BLaER1 treated with 17β-estradiol and CSF1 and Interleukin-3, amounts not matched to agents 10 nM and 100 nM (cell line): ENCODE results near the gene PLA2G2D.
A peak's percentile ranks its signal among the peaks of the same experiment; 100 is the strongest.

ENCODE experiments used
- H3K27ac ChIP-seq, 11 experiments: shearing (Covaris generic); formaldehyde crosslinking; 2 replicates each; pipeline ENCODE4 v1.8.1; 2022
- H3K27me3 ChIP-seq, 11 experiments: shearing (Covaris generic); formaldehyde crosslinking; 2 replicates each; pipeline ENCODE4 v1.8.1; 2022
- H3K36me3 ChIP-seq, 11 experiments: shearing (Covaris generic); formaldehyde crosslinking; 2 replicates each; pipeline ENCODE4 v1.8.1; 2022
- H3K4me1 ChIP-seq, 10 experiments: shearing (Covaris generic); formaldehyde crosslinking; 2 replicates each; pipeline ENCODE4 v1.8.1; 2022
- H3K4me2 ChIP-seq, 11 experiments: shearing (Covaris generic); formaldehyde crosslinking; 2 replicates each; pipeline ENCODE4 v1.8.1; 2022
- H3K4me3 ChIP-seq, 10 experiments: shearing (Covaris generic); formaldehyde crosslinking; 2 replicates each; pipeline ENCODE4 v1.8.1; 2022
- H3K9ac ChIP-seq, 11 experiments: shearing (Covaris generic); formaldehyde crosslinking; 2 replicates each; pipeline ENCODE4 v1.8.1; 2022
- H3K9me3 ChIP-seq, 11 experiments: shearing (Covaris generic); formaldehyde crosslinking; replicated peaks in 1 of 11; 2 replicates each; pipeline ENCODE4 v1.8.1; 2022
- H4K20me1 ChIP-seq, 11 experiments: shearing (Covaris generic); formaldehyde crosslinking; 2 replicates each; pipeline ENCODE4 v1.8.1; 2022
- Cebpa-rat ChIP-seq, 11 experiments: shearing (Covaris generic); IDR thresholded peaks; 2 replicates each; pipeline ENCODE4 v1.8.1; 2022

The PLA2G2D gene

DNA sequence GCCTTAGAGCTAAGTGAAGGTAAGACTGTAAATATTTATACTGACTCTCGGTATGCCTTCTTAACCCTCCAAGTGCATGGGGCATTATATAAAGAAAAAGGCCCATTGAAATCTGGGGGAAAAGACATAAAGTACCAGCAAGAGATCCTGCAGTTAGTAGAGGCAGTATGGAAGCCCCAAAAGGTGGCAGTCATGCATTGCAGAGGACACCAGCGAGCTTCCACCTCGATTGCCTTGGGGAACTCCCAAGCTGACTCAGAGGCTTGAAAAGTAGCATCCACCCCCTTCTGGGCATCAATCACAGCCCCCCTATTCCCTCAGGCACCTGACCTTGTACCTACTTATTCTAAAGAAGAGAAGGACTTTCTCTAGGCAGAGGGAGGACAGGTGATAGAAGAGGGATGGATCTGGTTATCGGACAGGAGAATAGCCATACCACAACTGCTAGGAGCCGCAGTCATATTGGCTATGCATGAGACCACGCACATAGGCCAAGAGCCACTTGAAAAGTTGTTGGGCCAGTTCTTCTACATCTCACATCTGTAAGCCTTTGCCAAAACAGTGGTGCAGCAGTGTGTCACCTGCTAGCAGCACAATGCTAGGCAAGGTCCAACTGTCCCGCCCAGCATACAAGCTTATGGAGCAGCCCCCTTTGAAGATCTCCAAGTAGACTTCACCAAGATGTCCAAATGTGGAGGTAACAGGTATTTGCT lies 39.2 kb upstream of the PLA2G2D start:
- Histone ChIP-seq H3K4me3 (peak overlapping the region in 1 of 10 experiments; percentile 21; a peak in 1 of 20 replicates), H3K27ac (no peak overlapping the region), H3K27me3 (no peaks in the 10 kb centered on the region), H4K20me1 (no peaks in the 10 kb centered on the region), H3K9ac (no peak overlapping the region), H3K4me1 (peaks cover 17 to 34% (median 28%) of the 10 kb centered on the region in 10 experiments), H3K4me2 (no peak overlapping the region), H3K36me3 (peaks cover 0 to 66% (median 14%) of the 10 kb centered on the region in 11 experiments; a peak in 9 of 22 replicates), H3K9me3 (peaks cover 79 to 94% (median 85%) of the 10 kb centered on the region in 11 experiments)
- TF ChIP-seq Cebpa-rat (IDR thresholded peaks at IDR 0.05): no peak

GRCh38 chr1:20154301-20154831 lies 35.0 kb upstream of the PLA2G2D start:
- H4K20me1 ChIP-seq: no peaks in the 10 kb centered on the region
- no peak for TF ChIP-seq Cebpa-rat (IDR thresholded peaks at IDR 0.05)
- H3K27me3 ChIP-seq: no peaks in the 10 kb centered on the region
- H3K27ac ChIP-seq: peak overlapping the region; percentile 66 to 99 (median 84)
- peak overlapping the region in 10 of 11 experiments; percentile 3 to 90 (median 79); a peak in 15 of 22 replicates for H3K9ac ChIP-seq
- H3K4me2 ChIP-seq: peak overlapping the region; percentile 86 to 98 (median 96)
- peaks cover 38 to 52% (median 45%) of the 10 kb centered on the region in 11 experiments for H3K9me3 ChIP-seq
- no peak overlapping the region; a peak in 1 of 20 replicates for H3K4me3 ChIP-seq
- peaks cover 0 to 26% (median 7%) of the 10 kb centered on the region in 11 experiments; a peak in 8 of 22 replicates for H3K36me3 ChIP-seq
- peaks cover 30 to 58% (median 48%) of the 10 kb centered on the region in 10 experiments for H3K4me1 ChIP-seq

- Histone ChIP-seq H3K4me2 (peak overlapping the region; percentile 86 to 98 (median 96)), H3K27me3 (no peaks in the 10 kb centered on the region), H3K27ac (peak overlapping the region; percentile 66 to 99 (median 84)), H3K9ac (peak overlapping the region; percentile 63 to 90 (median 79)), H3K9me3 (peaks cover 24 to 39% (median 31%) of the 10 kb centered on the region in 11 experiments), H3K36me3 (peaks cover 0 to 12% (median 0%) of the 10 kb centered on the region in 11 experiments; a peak in 6 of 22 replicates), H3K4me1 (peaks cover 30 to 63% (median 55%) of the 10 kb centered on the region in 10 experiments), H4K20me1 (no peaks in the 10 kb centered on the region), H3K4me3 (peak overlapping the region in 6 of 10 experiments; percentile 16 to 70 (median 62); a peak in 6 of 20 replicates)
- no peak for TF ChIP-seq Cebpa-rat (IDR thresholded peaks at IDR 0.05)
Measured at GRCh38 chr1:20153000-20153418, 33.7 kb upstream of the PLA2G2D start.

DNA sequence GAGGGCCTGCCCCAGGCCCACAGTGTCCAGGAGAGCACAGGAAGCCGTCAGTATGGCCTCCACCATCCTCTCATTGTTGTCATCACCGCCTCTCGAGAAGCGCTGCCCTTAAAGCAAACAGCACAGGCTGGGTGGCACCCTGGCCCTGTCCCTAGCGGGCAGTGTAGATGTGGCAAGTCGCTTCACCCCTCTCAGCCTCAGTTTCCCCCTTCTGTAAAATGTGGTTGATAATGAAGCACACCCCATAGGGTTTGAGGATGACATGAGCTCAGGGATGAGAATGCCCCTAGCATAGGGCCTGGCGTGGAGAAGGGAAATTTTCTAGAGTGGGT lies 33.2 kb upstream of the PLA2G2D start:
- peaks cover 0 to 8% (median 0%) of the 10 kb centered on the region in 11 experiments; a peak in 6 of 22 replicates for H3K36me3 ChIP-seq
- peaks cover 30 to 66% (median 55%) of the 10 kb centered on the region in 10 experiments for H3K4me1 ChIP-seq
- TF ChIP-seq Cebpa-rat (IDR thresholded peaks at IDR 0.05): no peak
- peak overlapping the region; percentile 63 to 90 (median 79) for H3K9ac ChIP-seq
- H3K27ac ChIP-seq: peak overlapping the region; percentile 66 to 99 (median 84)
- peak overlapping the region; percentile 86 to 98 (median 96) for H3K4me2 ChIP-seq
- no peaks in the 10 kb centered on the region for H4K20me1 ChIP-seq
- H3K9me3 ChIP-seq: peaks cover 20 to 34% (median 27%) of the 10 kb centered on the region in 11 experiments
- no peaks in the 10 kb centered on the region for H3K27me3 ChIP-seq
- peak overlapping the region in 7 of 10 experiments; percentile 16 to 70 (median 61); a peak in 10 of 20 replicates for H3K4me3 ChIP-seq

DNA sequence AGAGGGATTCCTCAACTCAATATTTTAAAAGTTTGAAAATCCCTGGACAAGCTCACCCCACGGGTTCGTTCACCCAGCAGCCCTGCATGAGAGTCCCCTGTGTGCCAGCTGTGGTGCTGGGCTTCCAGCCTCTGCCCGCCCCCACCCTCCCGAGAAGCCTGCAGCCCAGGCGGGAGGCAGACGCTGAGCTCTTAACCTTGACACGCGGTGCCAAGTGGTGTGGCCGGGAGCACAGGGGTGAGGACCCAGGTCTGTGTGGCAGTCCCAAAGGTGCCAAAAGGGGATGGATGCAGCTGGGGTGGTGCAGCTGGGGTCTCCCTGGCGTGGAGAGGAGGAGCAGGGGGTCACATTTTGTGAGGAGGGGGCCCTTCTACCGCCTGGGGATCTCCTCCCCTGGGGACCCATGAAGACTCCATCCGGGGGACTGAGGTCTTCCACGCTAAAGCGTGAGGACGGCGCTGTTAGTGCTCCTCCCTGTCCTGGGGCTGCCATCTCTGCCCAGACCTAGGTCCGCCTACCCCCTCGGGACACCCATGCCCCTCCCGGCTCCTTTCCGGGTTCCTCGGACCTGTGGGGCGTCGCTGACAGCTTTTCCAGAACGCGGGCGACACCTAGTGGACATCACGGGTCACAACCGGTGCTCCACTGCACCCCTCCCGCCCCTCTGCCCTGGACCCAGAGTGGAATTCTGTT lies 32.7 kb upstream of the PLA2G2D start:
- H3K4me3 ChIP-seq: peak overlapping the region; percentile 52 to 70 (median 58)
- TF ChIP-seq Cebpa-rat (IDR thresholded peaks at IDR 0.05): no peak
- peaks cover 30 to 66% (median 55%) of the 10 kb centered on the region in 10 experiments for H3K4me1 ChIP-seq
- peak overlapping the region; percentile 63 to 90 (median 79) for H3K9ac ChIP-seq
- H3K27ac ChIP-seq: peak overlapping the region; percentile 66 to 99 (median 84)
- peaks cover 15 to 29% (median 22%) of the 10 kb centered on the region in 11 experiments; a peak in 21 of 22 replicates for H3K9me3 ChIP-seq
- no peaks in the 10 kb centered on the region for H3K27me3 ChIP-seq
- H3K36me3 ChIP-seq: peaks cover 0 to 4% (median 0%) of the 10 kb centered on the region in 11 experiments; a peak in 4 of 22 replicates
- H4K20me1 ChIP-seq: no peaks in the 10 kb centered on the region
- peak overlapping the region; percentile 86 to 98 (median 96) for H3K4me2 ChIP-seq

DNA sequence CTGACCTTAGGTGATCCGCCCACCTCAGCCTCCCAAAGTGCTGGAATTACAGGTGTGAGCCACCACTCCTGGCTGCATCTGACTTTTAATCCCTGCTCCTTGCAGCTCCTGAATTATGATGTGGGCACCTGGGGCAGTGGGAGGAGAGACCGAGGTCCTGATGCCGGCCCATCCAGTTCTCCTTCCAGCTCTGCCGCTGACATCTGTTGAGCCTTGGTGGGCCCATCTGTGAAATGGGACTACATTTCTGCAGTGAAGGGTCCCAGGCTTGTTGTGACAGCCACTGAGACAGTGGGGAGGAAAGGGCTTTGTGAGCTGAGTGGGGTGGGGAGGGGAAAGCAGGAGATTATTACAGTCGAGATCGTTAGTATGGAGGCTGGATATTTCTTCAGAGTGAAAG lies 31.6 kb upstream of the PLA2G2D start:
- no peak for TF ChIP-seq Cebpa-rat (IDR thresholded peaks at IDR 0.05)
- Histone ChIP-seq H3K27me3 (no peaks in the 10 kb centered on the region), H3K9me3 (peaks cover 4 to 18% (median 11%) of the 10 kb centered on the region in 11 experiments; a peak in 18 of 22 replicates), H3K4me1 (peaks cover 30 to 57% (median 44%) of the 10 kb centered on the region in 10 experiments), H3K4me3 (peak overlapping the region in 1 of 10 experiments; percentile 44; a peak in 2 of 20 replicates), H3K9ac (peak overlapping the region in 3 of 11 experiments; percentile 36 to 82 (median 81); a peak in 4 of 22 replicates), H4K20me1 (no peaks in the 10 kb centered on the region), H3K36me3 (peaks cover 0 to 4% (median 0%) of the 10 kb centered on the region in 11 experiments; a peak in 2 of 22 replicates), H3K27ac (peak overlapping the region in 6 of 11 experiments; percentile 45 to 95 (median 65); a peak in 8 of 22 replicates), H3K4me2 (peak overlapping the region in 10 of 11 experiments; percentile 35 to 97 (median 94); a peak in 15 of 22 replicates)

DNA sequence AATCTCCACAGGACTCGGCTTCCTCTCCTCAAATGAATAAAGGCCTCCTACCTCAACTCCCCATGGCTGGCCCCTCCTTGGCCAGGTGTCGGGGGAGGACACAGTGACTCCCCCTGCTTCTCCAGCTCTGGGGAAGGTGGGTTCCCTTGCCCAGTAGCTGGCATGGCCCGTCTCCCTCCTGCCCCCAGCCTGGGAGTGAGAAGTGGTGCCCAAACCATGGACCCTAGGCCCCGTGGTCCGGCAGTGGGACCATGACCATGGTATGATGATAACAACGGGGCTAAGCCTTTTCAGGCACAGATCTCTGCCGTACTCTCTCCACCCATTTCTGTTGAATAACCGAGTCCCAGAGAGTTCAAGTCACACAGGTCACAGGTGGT lies 31.0 kb upstream of the PLA2G2D start:
- peaks cover 0 to 12% (median 5%) of the 10 kb centered on the region in 11 experiments; a peak in 13 of 22 replicates for H3K9me3 ChIP-seq
- H3K4me2 ChIP-seq: no peak overlapping the region
- H3K9ac ChIP-seq: no peak overlapping the region
- H3K4me1 ChIP-seq: peaks cover 30 to 52% (median 41%) of the 10 kb centered on the region in 10 experiments
- no peak for TF ChIP-seq Cebpa-rat (IDR thresholded peaks at IDR 0.05)
- no peak overlapping the region for H3K27ac ChIP-seq
- H3K36me3 ChIP-seq: peaks cover 0 to 4% (median 0%) of the 10 kb centered on the region in 11 experiments; a peak in 1 of 22 replicates
- H3K4me3 ChIP-seq: no peak overlapping the region
- H3K27me3 ChIP-seq: no peaks in the 10 kb centered on the region
- no peaks in the 10 kb centered on the region for H4K20me1 ChIP-seq

GRCh38 chr1:20149601-20150325 lies 30.4 kb upstream of the PLA2G2D start:
- H3K4me2 ChIP-seq: no peak overlapping the region
- no peak for TF ChIP-seq Cebpa-rat (IDR thresholded peaks at IDR 0.05)
- H3K9me3 ChIP-seq: peaks cover 0 to 6% (median 0%) of the 10 kb centered on the region in 11 experiments; a peak in 2 of 22 replicates
- H4K20me1 ChIP-seq: no peaks in the 10 kb centered on the region
- H3K9ac ChIP-seq: no peak overlapping the region
- H3K4me3 ChIP-seq: no peak overlapping the region
- no peak overlapping the region for H3K27ac ChIP-seq
- no peaks in the 10 kb centered on the region for H3K36me3 ChIP-seq
- peaks cover 25 to 46% (median 36%) of the 10 kb centered on the region in 10 experiments for H3K4me1 ChIP-seq
- H3K27me3 ChIP-seq: no peaks in the 10 kb centered on the region
